ENCODE data around the gene KCND2.
"Not testable (repeated sequence)": the region's sequence is repeated elsewhere in the genome, so short reads cannot be mapped to it uniquely, and the experiment has no call there.

Gene KCND2

DNA sequence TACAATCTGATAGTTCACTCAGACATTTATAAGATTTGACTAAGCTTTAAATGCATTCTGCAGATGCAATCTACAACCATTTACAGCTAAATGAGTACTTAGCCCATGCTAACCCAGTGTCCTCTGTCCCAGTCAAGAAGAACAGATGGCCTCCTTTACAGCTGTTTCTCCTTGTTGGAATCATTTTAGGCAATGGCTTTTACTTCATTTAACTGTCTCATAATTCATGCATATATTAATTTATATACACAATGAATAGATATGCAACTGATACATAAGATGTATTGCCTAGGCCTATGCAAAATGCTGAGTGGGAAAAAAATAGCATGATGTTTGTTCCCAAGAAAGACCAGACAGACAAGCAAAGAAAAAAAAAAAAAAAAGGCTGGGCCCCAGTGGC lies 502.8 kb downstream of the KCND2 start:
- no peak for DNase-seq

DNA sequence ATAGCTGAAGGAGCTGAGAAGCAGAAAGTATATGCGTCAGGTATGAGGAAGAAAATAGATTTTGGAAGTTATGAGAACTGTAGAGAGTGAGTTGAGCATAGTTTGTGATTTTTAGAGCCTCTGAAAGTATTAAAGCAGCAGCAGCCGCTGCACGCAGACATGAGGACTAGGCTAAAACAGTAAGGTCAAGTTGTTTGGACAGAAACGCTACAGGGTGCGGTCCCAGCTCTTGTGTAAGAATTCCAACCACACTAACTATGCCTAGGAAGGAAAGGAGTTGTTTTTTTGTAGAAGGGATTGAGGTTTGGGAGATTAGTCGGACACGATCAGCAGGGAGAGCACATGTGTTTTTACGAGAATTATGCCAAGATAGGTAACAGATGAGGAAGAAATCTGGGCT lies 506.1 kb downstream of the KCND2 start:
- not testable (repeated sequence) for DNase-seq

DNA sequence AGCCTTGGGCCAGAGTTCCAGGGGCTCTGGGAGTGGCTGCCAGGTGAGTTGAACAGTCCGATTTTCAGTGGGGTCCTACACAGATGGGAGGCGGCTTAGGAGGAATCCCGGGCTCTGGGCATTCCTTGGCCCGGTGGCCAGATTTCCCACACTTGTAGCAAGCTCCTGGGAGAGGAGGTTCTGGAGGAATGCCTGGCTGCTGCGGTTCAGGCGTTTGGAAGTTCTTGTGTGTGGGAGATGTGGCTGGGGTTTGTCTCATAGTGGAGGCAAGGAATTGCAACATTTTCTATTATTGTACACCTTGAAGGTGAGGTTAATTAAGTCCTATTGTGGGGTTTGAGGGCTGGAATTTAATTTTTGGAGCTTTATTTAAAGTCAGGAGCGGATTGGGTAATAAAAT lies 507.5 kb downstream of the KCND2 start:
- DNase-seq, result not testable (repeated sequence)

DNA sequence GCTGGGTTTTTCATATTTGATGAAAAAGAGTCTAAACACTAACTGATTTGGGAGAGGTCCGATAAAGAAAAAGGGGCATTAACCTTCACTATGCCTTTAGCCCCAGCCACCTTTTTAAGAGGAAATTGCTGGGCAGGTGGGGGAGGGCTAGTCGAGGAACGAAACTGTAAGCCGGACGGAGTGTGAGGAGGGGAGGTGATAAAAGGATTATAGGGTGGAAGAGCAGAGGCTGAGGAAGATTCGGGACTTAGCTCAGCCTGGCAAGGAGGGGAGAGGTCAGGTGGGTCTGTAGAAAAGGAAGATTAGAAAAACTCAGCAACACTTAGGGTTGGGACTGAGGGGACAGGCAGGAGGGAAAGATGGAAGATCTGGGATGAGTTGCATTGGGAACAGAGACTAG lies 508.0 kb downstream of the KCND2 start:
- no peak for DNase-seq

DNA sequence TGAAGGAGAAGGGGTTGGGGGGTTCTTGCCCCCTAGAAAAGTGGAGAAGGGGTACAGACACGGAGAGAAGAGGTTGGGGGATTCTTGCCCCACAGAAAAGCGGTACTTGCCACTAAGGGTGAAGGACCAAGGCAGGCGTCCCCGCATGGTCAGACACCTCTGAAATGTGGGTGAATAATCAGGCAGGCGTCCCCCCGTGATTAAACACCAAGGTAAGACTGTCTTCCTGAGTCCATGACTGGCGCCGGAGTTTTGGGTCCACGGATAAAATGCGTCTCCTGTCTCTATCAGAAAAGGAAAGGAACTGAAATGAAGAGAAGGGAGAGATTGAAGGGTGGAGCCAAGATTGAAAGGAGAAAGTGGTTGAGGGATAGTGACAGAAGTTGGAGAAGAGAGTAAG lies 508.9 kb downstream of the KCND2 start:
- not testable (repeated sequence) for DNase-seq

DNA sequence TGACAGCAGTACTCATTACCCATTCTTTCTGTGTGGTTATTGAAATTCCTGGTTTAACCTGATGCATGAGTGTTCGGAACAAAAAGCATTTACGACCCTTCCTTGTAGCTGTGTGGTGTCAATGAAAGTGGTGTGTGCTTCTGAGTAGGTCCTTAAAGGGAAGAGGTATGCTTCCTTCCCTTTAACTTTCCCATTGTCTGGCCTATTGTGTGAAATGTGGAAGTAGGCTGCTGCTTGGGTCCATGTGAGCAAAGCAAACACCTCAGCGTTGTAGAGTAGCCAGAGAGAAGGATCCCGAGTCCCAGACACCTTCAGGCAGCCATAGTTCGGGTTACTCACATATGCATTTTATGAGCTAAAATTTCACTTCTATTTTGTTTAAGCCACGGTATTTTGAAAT lies 510.3 kb downstream of the KCND2 start:
- DNase-seq, result no peak

DNA sequence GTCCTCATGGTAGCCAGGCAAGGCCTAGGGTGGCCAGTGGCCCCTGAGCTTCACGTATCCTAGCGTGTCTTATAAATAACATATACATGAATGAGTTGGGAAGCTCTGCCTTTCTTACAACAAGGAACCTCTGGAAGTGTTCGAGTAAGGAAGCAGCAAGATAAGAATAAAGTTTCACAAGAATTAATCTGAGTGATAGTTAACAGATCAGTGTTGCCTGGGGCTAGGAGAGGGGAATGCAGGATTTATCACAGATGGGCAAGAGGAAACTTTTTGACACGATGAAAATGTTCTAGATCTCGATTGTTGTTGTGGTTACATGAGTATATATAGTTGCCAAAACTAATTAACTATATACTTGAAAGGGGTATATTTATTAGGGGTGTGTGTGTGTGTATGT lies 510.7 kb downstream of the KCND2 start:
- no peak for DNase-seq

DNA sequence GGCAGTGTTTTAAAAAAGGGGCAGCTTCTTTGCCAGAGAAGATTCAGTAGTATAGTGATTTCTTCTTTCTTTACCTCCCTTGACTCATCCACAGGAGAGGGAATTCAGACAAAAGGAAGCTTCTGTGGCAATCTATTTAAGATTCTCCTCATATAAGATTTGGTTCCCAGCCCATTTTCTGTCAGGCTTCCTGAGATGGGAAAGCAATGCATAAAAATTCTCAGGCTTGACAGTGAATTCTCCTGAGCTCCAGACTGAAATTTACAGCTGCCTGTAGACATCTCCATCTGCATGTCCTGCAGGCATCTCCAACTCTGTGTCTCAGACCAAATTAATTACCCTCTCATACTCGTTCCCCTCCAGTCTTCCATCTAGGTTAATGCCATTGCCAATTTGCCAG lies 512.1 kb downstream of the KCND2 start:
- no peak for DNase-seq

DNA sequence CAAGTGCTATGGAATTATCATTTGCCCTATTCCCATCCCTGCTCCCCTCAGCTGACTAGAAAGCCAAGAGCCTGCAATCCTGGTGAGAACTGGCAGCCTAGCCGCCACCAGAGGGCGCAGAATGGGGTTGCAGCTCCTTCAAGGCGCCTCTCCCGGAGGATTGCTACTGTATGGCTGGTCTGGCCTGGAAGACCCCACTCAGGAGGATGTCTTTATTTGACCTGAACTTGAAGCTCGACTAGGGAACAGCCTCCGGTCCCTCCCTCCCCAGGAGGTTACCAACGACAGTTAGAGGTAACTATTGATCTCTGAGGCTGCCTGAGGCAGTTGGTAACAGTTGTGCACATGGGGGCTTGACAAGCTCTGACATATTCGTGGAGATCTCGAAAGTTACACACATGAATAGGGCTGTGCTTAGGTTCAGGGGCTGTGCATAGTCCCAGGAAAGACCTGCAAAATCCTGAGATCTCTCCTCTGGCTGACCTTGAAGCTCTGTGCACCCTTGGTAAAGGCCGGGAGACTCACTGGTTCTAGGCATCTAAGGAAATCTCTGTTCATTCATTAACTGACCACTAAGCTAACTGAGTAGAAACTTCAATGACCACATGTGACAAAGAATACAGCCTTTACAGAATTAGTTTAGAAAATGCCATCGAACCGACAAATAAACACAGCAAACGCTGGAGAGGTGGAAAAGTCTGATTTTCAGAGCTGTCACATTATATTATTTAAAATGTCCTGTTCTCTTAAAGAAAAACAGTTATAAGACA lies 519.3 kb downstream of the KCND2 start:
- DNase-seq, result peak; percentile 78

DNA sequence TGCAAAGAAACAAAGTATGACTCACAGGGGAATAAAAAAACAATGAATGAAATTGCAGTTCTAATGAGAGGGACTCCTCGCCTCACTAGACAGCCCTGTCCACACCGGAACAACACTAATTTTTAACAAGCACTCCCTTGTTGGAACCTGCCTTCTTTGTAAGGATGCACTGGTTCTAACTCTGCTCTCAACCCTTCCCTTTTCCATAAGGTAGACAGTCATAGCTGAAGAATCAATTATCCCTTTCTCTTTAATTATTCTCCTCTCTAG lies 519.8 kb downstream of the KCND2 start:
- DNase-seq, result no peak

DNA sequence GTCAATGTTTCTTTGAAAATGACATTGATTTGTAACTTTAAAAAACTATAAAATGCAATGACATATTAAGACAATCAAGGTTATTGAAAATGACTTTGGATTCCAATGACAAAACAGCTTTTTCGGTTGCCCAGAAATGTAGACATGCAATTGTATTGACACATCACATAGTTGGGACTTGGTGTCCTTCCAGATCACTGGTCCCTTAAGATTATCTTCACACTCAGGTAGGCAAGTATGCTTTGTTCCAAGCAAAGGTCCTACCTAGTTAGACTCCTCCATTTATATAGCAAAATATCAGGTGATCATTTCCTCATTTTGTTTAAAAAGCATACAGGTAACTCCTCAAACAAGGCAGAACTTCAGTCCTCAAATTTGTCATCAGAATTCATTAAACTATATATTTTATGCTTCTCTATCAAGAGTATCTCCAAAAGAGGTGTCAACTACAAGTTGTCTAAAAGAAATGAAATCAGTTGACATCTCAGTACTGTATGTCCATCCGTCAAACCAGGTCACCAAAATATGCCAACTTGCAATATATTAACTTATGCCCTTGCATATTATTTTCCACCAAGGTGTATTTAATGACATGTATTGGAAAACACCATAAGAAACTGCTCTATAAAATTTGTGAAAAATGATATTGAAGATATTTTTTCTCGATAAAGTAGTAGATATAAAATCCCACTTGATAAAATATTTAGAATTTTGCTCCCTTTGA lies 520.4 kb downstream of the KCND2 start:
- DNase-seq, result no peak

DNA sequence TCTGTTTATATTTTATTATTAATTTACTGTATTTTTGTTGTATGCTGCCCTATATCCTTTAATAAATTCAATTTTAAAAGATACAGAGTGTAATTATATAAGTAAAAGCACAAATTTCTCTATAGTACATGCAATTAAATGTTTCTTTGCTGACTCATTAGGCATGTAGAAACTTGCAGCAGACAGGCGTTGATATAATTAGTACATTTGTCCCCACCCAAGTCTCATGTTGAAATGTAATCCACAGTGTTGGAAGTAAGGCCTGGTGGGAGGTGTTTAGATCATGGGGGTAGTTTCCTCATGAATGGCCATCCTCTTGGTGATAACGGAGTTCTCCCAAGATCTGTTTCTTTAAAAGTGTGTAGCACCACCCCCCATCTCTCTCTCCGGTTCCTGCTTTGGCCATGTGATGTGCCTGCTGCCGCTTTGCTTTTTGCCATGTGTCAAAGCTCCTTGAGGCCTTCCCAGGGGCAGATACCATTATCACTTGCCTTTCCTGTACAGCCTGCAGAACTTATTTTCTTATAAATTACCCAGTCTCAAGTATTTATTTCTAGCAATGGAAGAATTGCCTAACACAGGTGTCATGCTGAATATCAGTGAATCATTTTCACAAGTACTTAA lies 521.2 kb downstream of the KCND2 start:
- DNase-seq, result no peak

DNA sequence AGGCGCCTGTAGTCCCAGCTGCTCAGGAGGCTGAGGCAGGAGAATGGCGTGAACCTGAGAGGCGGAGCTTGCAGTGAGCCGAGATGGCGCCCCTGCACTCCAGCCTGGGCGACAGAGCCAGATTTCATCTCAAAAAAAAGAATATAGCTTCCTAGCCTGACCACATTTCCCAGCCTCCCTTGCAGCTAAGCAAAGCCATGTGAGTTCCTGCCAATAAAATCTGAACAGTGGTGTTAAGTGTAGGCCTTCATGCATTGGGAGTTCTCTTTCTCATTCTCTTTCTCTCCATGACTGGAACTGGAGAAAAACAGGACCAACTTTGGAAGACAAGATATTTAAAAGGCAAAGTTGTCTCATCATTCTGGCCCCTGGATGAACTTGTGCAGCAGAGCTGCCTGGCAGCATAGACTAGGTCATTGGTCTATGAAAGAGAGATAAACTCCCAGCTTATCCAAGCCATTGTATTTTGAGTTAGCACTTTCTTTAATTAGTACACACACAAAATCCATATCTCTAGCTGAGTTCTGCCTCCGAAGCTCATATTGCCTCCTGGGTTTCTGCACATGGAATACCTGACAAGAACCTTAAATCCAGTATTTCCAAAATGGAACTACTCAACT lies 524.2 kb downstream of the KCND2 start:
- DNase-seq, result no peak

DNA sequence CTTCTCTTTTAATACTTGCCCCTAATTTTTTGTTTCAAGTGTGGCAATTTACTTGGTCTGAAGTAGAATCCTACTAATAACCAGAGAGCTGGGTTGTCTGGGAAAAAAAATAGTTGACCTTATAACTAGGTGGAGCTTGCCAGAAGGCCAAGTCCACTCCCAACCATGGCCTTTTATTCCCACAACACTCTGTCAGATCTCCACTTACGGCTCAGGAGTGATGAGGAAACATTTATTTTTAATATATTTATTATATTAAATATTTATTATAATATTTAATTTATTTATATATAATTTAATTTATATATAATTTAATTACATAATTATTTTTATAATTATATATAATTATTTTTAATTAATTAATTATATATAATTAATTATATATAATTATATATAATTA lies 526.2 kb downstream of the KCND2 start:
- DNase-seq, result no peak

Data from femur (tissue), 1 donor.